Loucy (cell line): Measurements from ENCODE around the gene LIMS1.
A peak's percentile ranks its signal among the peaks of the same experiment; 100 is the strongest.
"Not testable (repeated sequence)": the region's sequence is repeated elsewhere in the genome, so short reads cannot be mapped to it uniquely, and the experiment has no call there.

Experiments
- H2AFZ ChIP-seq: fragments of 200-600 bp; sonication (generic); 2 replicates; pipeline ENCODE4 v1.6.0; 2016; ENCODE audit warnings: antibody characterized with exemption, mild to moderate bottlenecking, low read length, moderate library complexity
- H3F3A ChIP-seq: fragments of 200-600 bp; 2 replicates; pipeline ENCODE4 v1.6.0; 2016; ENCODE audit warnings: antibody characterized with exemption, low read depth, mild to moderate bottlenecking
- H3K27me3 ChIP-seq: fragments of 200-600 bp; sonication (generic); 2 replicates; pipeline ENCODE4 v1.6.1; 2014; ENCODE audit warnings: low read length, mild to moderate bottlenecking; ENCODE audit not compliant: insufficient read depth, poor library complexity, severe bottlenecking
- H3K36me3 ChIP-seq: fragments of 200-600 bp; sonication (generic); 2 replicates; pipeline ENCODE4 v1.6.1; 2016; ENCODE audit warnings: low read length; ENCODE audit not compliant: insufficient read depth
- H3K4me1 ChIP-seq: fragments of 200-600 bp; sonication (generic); 2 replicates; pipeline ENCODE4 v1.5.1; 2014; ENCODE audit warnings: low read length, mild to moderate bottlenecking; ENCODE audit not compliant: insufficient read depth, poor library complexity, severe bottlenecking
- H3K4me2 ChIP-seq: fragments of 200-600 bp; sonication (generic); 2 replicates; pipeline ENCODE4 v1.6.0; 2014; ENCODE audit warnings: antibody characterized with exemption, low read length, low read depth, mild to moderate bottlenecking; ENCODE audit not compliant: poor library complexity, severe bottlenecking
- H3K4me3 ChIP-seq: fragments of 200-600 bp; sonication (generic); 2 replicates; pipeline ENCODE4 v1.5.1; 2014; ENCODE audit warnings: low read length, mild to moderate bottlenecking, mixed read lengths; ENCODE audit not compliant: poor library complexity, severe bottlenecking
- H3K79me2 ChIP-seq: fragments of 200-600 bp; sonication (generic); 2 replicates; pipeline ENCODE4 v1.6.1; 2014; ENCODE audit warnings: low read length; ENCODE audit not compliant: insufficient read depth
- H3K9ac ChIP-seq: fragments of 200-600 bp; sonication (generic); 2 replicates; pipeline ENCODE4 v1.6.0; 2014; ENCODE audit warnings: mild to moderate bottlenecking, low read depth, low read length, moderate library complexity; ENCODE audit not compliant: poor library complexity, severe bottlenecking
- H3K9me2 ChIP-seq: fragments of 200-600 bp; sonication (generic); replicated peaks from 2 replicates; pipeline ENCODE4 v1.6.1; 2016; ENCODE audit warnings: low read depth, low read length, mixed read lengths
- H3K9me3 ChIP-seq: fragments of 200-600 bp; sonication (generic); 2 replicates; pipeline ENCODE4 v1.6.1; 2014; ENCODE audit warnings: mild to moderate bottlenecking, antibody characterized with exemption, low read length, low read depth; ENCODE audit not compliant: insufficient read depth
- H4K20me1 ChIP-seq: fragments of 200-600 bp; sonication (generic); 2 replicates; pipeline ENCODE4 v1.6.0; 2014; ENCODE audit warnings: antibody characterized with exemption, low read length, mild to moderate bottlenecking; ENCODE audit not compliant: insufficient read depth, poor library complexity, severe bottlenecking

Gene LIMS1

GRCh38 chr2:108665975-108666374, 131.7 kb downstream of the LIMS1 start:
- not testable (repeated sequence) for H3K9ac ChIP-seq, H3K9me2 ChIP-seq, H3K4me3 ChIP-seq, H3F3A ChIP-seq, H3K4me2 ChIP-seq, H4K20me1 ChIP-seq, H3K27me3 ChIP-seq, H3K9me3 ChIP-seq, H2AFZ ChIP-seq
- Histone ChIP-seq H3K36me3 (peaks cover 24% of the 10 kb centered on the region; the same call in 1 of the 2 replicates), H3K4me1 (peaks cover 15% of the 10 kb centered on the region), H3K79me2 (peaks cover 21% of the 10 kb centered on the region)

GRCh38 chr2:108667140-108667539, 132.9 kb downstream of the LIMS1 start:
- H3K9ac ChIP-seq, H2AFZ ChIP-seq, H3K9me3 ChIP-seq, H3F3A ChIP-seq, H3K4me1 ChIP-seq, H4K20me1 ChIP-seq, H3K4me2 ChIP-seq, H3K27me3 ChIP-seq, H3K9me2 ChIP-seq, H3K4me3 ChIP-seq: not testable (repeated sequence)
- peaks cover 27% of the 10 kb centered on the region; the same call in 1 of the 2 replicates for H3K36me3 ChIP-seq
- H3K79me2 ChIP-seq = peaks cover 16% of the 10 kb centered on the region

GRCh38 chr2:108670282-108670681, 136.0 kb downstream of the LIMS1 start:
- not testable (repeated sequence) for H2AFZ ChIP-seq, H3K4me1 ChIP-seq, H3K27me3 ChIP-seq, H4K20me1 ChIP-seq, H3F3A ChIP-seq, H3K79me2 ChIP-seq, H3K4me2 ChIP-seq, H3K9me3 ChIP-seq, H3K9me2 ChIP-seq, H3K9ac ChIP-seq, H3K4me3 ChIP-seq
- H3K36me3 ChIP-seq = peaks cover 28% of the 10 kb centered on the region; the same call in 1 of the 2 replicates

- not testable (repeated sequence) for H4K20me1 ChIP-seq, H3K4me2 ChIP-seq, H3K9ac ChIP-seq, H3K9me2 ChIP-seq, H3K4me3 ChIP-seq, H2AFZ ChIP-seq, H3K79me2 ChIP-seq, H3F3A ChIP-seq, H3K27me3 ChIP-seq, H3K9me3 ChIP-seq
- Histone ChIP-seq H3K36me3 (peaks cover 41% of the 10 kb centered on the region; the same call in 1 of the 2 replicates), H3K4me1 (peaks cover 17% of the 10 kb centered on the region)
Observed at GRCh38 chr2:108672200-108672805, 138.0 kb downstream of the LIMS1 start.

GRCh38 chr2:108676522-108676921, 142.3 kb downstream of the LIMS1 start:
- not testable (repeated sequence) for H2AFZ ChIP-seq, H4K20me1 ChIP-seq, H3K9me2 ChIP-seq, H3K79me2 ChIP-seq, H3K27me3 ChIP-seq, H3K9ac ChIP-seq, H3K9me3 ChIP-seq
- H3F3A ChIP-seq = peaks cover 15% of the 10 kb centered on the region
- peaks cover 37% of the 10 kb centered on the region for H3K4me1 ChIP-seq
- peak overlapping the region; percentile 32 for H3K4me3 ChIP-seq
- peak overlapping the region; percentile 50 for H3K4me2 ChIP-seq
- peaks cover 38% of the 10 kb centered on the region; the same call in 1 of the 2 replicates for H3K36me3 ChIP-seq

- H3K4me2 ChIP-seq = peak overlapping the region; percentile 71
- H3K36me3 ChIP-seq = peaks cover 43% of the 10 kb centered on the region; the same call in 1 of the 2 replicates
- peak overlapping the region; percentile 32 for H3K4me3 ChIP-seq
- H4K20me1 ChIP-seq, H3K9me2 ChIP-seq, H2AFZ ChIP-seq, H3K27me3 ChIP-seq, H3K79me2 ChIP-seq, H3K9me3 ChIP-seq: not testable (repeated sequence)
- H3F3A ChIP-seq = peaks cover 15% of the 10 kb centered on the region
- H3K4me1 ChIP-seq = peaks cover 37% of the 10 kb centered on the region
- H3K9ac ChIP-seq = peak overlapping the region; percentile 70
Observed at GRCh38 chr2:108677239-108677744, 143.0 kb downstream of the LIMS1 start.

- Histone ChIP-seq H3K4me2 (peak overlapping the region; percentile 71), H3K4me3 (peak overlapping the region; percentile 56), H3K9ac (peak overlapping the region; percentile 70), H3K36me3 (peaks cover 46% of the 10 kb centered on the region; the same call in 1 of the 2 replicates), H3K4me1 (peaks cover 37% of the 10 kb centered on the region), H3F3A (peaks cover 15% of the 10 kb centered on the region)
- not testable (repeated sequence) for H3K9me3 ChIP-seq, H3K79me2 ChIP-seq, H3K9me2 ChIP-seq, H4K20me1 ChIP-seq, H2AFZ ChIP-seq, H3K27me3 ChIP-seq
Observed at GRCh38 chr2:108678198-108678651, 144.0 kb downstream of the LIMS1 start.
